SK-N-DZ (cell line): ENCODE data around the gene VEPH1.
"Not testable (repeated sequence)": the region's sequence is repeated elsewhere in the genome, so short reads cannot be mapped to it uniquely, and the experiment has no call there.

ENCODE experiments used
- DNase-seq: peaks from one replicate; pipeline ENCODE4 v3.0.0-alpha.2; 2015; ENCODE audit warnings: low spot score

Gene VEPH1

GRCh38 chr3:157350651-157351050 lies 152.6 kb downstream of the VEPH1 start:
- DNase-seq: not testable (repeated sequence)

- DNase-seq: not testable (repeated sequence)
Measured at GRCh38 chr3:157348304-157349075, 154.7 kb downstream of the VEPH1 start.

GRCh38 chr3:157347577-157348303 lies 155.5 kb downstream of the VEPH1 start:
- no peak for DNase-seq

GRCh38 chr3:157336252-157337009 lies 166.8 kb downstream of the VEPH1 start:
- DNase-seq: no peak

- DNase-seq: no peak
Measured at GRCh38 chr3:157335233-157336076, 167.8 kb downstream of the VEPH1 start.

- DNase-seq: no peak
Measured at GRCh38 chr3:157333551-157333991, 169.6 kb downstream of the VEPH1 start.

DNA sequence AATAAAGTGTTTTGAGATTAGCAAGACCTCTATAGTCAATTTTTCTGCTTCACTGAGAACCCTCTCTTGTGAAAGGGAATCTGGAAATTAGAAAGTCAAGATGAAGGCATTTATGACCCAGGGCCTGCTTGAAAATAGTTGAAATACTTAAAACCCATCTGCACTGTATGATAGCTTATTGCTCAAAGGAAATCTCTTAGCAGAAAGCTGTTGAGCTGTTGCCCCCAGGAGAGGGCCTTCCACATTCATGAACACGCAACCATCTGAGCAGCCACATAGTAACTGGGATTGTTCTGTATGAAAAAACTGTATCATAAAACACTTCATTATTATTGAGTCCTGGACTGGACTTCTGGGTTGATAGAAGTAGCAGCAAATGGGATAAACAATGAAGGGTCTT lies 173.0 kb downstream of the VEPH1 start:
- no peak for DNase-seq

DNA sequence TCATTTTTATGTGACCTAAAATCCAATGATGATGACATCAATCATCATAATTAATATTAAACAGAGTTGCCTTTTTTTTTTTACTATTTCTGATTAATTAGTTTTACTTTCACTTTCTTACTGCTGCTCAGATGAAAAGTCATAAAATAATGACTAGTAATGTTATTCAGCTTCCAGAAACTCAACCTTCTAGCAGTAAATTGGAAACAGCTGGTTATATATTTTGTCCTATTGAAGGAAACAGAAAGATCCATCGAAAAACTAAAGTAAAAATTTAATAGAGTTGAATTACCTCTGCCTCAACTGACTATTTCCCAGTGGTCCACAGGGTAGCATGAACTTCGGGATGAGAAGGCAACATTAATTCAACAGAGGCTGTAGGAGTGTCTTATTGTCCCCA lies 173.7 kb downstream of the VEPH1 start:
- DNase-seq: no peak

- DNase-seq: no peak
Measured at GRCh38 chr3:157327837-157328236, 175.4 kb downstream of the VEPH1 start.

GRCh38 chr3:157327018-157327417 lies 176.2 kb downstream of the VEPH1 start:
- DNase-seq: no peak

- not testable (repeated sequence) for DNase-seq
Measured at GRCh38 chr3:157324869-157325268, 178.3 kb downstream of the VEPH1 start.

GRCh38 chr3:157323360-157323759 lies 179.9 kb downstream of the VEPH1 start:
- DNase-seq: no peak

DNA sequence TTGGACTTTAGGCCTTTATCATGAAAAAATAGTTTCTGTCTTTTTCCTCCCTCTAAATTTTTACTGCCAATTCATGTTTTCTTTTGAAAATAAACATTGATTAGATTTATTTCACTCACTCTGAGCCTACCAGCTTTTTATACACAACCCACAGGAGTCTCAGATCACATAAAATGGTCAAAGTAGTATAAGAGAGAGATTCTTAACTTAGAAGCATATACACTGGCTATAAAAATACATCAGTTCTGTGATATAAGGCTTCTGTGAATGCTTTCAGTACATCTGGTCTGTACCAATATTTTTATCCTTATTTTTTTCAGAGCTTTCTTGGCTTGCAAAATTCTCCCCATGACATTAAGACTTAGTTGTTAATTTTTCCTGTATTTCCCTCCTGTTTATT lies 183.5 kb downstream of the VEPH1 start:
- no peak for DNase-seq

GRCh38 chr3:157318639-157319288 lies 184.5 kb downstream of the VEPH1 start:
- DNase-seq: no peak

DNA sequence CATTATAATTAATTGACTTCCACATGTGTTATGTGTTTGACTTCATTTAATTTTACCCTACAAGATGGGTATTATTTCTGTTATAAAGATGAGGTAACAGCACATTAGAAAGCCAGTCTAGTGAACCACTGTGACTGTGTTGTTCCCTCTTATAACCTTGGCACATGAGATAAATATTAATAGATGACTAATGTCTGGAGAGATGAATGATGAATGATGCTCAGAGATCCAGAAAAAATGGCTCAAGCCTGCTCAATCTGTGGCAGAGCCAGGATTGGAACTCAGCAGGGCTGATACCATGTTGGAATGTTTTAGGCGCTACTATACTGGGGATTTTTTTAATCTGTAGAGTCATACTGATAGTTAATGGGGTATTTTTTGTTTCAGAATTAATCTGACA lies 185.3 kb downstream of the VEPH1 start:
- DNase-seq: no peak

DNA sequence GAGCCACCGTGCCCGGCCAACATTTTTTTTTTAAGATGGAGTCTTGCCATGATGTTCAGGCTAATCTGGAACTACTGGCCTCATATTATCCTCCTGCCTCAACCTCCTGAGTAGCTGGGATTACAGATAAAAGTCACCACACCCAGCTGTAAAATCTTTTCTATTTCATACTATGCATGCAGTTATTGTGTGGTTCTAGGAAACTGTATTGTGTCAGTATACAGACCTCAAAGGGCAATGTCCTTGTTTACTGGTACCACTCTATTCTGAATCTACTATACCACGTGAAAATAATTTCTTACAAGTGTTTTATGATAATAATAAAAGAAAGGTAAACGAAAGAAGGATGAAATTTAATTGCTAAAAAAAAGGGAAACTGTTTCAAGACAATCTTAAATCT lies 190.0 kb downstream of the VEPH1 start:
- DNase-seq: no peak

- DNase-seq: no peak
Measured at GRCh38 chr3:157312376-157312745, 190.9 kb downstream of the VEPH1 start.

- no peak for DNase-seq
Measured at GRCh38 chr3:157311633-157312375, 191.4 kb downstream of the VEPH1 start.

DNA sequence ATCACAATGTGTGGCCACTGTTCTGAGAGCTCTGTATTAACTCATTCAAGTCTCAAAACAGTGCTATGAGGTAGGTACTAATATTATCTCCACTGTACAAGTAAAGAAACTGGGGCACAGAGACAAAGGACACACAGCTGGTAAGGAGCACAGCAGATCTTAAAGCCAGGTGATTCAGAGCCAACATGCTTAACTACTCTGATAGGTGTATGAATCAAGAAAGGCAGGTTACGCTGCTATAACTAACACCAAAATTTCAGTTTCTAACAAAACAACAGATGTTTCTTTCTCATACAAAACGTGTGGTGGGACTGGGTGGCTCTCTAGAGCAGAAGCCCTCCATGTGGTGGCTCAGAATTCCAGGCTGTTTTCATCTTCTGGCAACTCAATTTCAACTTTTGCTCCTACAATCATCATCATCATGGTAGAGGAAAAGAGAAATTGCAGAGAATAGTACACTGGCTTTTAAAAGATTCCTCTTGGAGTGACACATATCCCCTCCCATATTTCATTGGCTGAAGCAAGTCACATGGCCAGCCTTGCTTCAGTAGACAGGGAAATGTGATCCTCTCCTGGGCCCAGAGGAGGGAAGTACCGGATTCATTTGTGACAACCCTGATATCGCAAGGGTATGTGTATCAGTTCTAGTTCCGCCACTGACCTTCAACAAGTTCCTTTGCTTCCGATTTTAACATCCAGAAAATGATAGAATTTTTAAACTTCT lies 192.7 kb downstream of the VEPH1 start:
- no peak for DNase-seq
